GM21825 (cell line): Measurements from ENCODE around the gene TBC1D10A.

ENCODE experiments used
- ATAC-seq: cut with Tn5 transposase; IDR thresholded peaks from one replicate; pipeline ENCODE4 v1.9.1; 2021; ENCODE audit warnings: mild to moderate bottlenecking, moderate library complexity; ENCODE audit not compliant: unreplicated experiment

The TBC1D10A gene

DNA sequence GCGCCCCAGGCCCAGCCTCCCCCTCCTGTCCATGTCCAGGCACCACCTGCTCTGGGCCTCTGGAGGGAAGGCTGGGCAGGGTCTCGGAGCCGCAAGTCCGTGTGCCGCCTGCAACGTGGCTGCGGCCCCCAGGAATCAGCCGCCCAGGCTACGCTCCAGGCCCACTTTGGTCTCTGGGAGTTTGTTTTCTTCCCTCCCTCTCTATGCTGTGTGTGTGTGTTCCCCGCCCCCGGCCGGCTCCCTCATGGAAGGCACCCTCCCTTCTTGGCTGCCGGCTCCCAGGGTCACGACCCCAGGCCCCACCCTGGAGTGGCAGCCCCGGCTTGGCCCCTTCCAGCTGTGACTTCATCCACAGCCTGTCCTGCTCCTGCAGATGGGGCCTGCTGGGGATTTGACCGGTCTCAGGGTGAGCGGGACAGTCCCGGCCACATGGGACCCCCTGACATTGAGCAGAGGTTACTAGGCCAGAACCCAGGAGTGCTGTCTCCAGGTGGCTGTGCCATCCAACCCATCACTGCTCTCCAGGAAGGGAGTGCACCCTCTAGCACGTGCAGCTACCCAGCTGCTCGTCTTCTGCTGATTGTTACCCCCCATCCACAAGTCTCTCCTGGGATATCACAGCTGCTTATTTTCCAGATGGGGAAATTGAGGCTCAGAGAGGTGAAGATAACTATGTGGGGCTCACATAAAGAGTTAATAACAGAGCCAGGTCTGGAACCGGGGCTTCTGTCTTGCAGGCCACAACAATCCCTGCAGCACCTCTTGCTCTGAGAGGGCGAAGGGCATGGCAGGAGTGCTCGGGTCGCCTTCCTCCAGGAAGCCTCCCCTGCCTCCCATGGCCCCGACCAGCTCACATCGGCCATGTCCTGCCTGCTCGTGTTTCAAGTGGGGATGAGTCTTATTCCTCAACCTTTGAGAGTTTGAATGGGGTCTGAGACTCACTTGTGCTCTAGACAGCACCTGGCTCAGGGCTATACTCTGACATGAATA lies 77.4 kb downstream of the TBC1D10A start:
- ATAC-seq = no peak

DNA sequence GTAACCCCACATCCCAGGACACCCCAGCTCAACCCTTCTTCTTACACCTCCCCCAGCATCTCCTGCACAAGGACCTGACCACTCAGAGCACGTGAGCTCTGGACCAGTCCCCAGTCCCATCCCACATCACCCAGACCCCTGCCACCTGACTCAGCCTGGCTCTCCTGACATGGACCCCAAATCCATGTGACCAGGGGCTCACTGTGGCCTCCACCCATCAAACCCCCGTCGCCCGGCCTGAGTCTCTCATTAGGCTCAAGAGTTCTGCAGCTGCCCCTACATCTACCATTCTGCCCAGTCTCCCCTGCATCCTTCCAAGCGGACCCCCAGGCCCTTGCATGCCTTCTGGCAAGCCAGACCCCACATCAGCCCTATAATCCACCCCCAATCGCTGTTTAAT lies 78.3 kb downstream of the TBC1D10A start:
- ATAC-seq = no peak

DNA sequence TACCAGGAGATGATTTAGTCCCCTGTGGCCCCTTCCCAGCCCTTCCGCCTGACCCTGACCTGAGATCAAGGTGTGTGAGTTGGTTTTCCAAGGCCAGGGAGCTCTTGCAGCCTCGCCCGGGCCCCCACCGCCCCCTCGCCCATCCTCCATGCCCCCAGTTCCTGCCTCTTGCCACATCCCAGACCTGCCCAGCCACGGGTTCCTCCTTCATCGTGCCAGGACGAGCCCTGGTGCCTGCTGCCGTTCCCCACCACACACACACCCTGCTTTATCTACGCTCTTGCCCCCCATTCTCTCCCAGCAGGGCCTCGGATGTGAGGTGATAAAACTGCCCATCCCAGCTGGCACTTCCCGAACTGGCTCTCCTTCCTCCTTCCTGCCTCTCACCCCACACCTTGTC lies 78.8 kb downstream of the TBC1D10A start:
- no peak for ATAC-seq

DNA sequence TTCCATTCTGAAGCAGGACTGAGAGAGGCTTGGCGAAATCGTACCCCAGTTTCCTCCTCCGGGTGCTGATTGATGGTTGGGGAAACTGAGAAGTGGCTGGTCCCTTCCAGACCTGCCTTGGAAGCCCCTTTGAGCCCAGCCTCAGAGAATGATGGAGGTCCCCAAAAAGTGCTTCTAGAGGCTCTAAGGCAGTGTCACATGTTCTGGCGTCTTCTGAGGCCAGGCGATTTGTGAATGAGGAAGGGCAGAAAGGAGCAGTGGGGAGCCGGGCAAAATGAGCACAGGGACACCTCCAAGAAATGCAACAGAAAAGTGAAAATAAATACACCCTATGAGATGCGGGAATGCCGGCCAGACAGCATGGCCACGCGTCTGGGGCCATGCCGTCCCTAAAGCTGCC lies 79.2 kb downstream of the TBC1D10A start:
- ATAC-seq = no peak

DNA sequence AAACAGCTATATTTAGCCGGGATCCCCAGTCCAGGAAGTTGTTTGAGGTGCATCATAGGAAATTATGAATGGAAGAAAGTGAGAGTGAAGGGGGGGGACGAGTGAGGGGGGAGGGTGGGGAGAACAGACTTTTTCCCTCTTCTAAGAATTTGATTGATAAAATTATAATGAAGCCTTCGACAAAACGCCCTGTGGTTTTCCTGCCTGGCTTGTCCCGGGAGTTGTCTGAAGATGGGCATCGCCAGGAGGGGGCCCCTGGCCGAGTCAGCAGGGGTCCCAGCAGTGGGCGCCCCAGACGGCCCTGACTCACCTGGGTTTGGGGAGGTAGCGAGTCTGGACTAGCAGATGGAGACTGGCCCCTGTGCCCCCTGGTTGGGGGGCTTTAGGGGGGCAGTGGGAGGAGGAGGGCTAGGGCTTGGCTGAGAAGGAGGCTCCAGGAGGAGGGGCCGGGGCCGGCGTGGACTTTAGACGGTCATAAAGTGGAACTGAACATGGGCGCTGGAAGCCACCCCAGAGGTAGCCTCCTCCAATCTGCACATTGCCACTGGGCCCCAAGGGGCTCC lies 79.8 kb downstream of the TBC1D10A start:
- no peak for ATAC-seq

DNA sequence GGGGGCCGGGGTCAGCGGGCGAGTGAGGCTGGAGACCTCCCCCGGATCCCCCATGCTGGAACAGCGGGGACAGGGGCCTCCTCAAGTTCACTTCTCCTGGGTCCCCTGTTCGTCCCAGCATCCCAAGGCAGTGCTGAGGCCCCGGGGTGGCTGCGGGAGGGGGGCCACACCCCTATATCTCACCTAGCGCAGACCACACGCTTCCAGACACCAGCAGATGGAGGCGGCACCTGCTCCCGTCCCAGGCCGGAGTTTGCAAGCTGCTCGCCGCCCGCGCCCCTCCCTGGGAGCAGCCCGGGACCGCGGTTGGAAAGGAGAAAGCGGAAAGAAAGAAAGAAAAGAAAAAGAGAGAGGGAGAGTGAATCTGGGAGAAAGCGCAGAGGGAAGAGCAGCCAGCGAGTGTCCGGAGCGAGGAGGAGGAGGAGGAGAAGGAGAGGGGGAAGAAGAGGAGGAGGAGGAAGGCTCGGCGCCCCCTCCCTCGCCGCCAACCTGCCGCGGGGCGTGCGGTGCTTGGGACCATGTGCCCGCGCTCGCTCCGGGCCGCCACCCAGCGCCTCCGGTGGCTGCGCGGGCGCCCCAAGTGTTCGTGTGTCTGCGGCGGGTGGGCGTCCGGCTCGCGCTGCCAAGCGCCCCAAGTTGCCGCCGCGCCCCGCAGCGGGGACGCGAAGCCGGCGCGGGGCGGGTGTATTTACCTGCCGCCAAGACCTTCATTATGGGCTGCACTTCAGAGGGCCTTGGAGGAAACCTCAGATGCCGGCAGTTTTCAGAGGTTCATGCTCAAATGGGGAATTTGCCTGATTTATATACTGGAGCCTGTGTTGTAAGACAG lies 80.5 kb downstream of the TBC1D10A start, which contains the start of gene LIF:
Gene LIF, minus strand, starts transcription at position 775 of the 829 bp plus-strand sequence. Its CDS starts 64 bp downstream, at position 711.
- no peak for ATAC-seq

DNA sequence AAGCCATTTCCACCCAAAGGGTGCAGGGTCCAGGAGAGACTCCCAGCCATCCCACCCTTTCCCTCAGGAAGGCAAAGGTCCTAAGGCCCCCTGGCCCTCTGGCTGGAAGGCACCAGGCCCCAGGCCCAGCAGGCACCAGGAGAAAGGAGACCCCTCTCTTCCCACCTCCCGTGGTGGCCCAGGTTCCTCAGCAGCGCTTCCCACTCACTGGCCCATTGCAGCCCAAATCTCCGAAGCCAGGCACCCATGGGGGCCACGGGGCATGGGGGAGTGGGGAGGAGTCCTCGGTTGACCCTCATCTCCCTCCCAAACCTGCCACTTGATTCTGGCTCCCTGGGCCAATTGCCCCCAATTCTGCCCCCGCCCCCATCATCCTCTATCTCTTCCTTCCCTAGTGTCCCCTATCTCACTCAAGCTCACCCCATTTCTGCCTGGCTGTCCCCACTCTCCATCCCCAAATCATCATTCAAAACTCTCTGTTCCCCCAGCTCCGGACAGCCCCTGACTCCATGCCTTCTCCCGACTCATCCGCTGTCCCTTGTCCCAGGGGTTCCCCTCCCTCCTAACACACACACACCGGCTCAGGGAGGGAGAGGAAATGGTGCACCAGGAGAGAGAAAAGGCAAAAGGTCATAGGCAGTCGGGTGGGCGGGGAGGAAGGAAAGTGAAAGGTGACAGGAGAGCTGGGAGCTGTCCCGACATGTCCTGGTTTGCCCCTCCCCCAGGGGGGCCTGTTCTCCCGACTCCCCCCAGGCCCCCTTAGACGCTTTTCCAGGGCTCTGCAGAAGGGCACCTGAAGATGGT lies 81.4 kb downstream of the TBC1D10A start:
- no peak for ATAC-seq

DNA sequence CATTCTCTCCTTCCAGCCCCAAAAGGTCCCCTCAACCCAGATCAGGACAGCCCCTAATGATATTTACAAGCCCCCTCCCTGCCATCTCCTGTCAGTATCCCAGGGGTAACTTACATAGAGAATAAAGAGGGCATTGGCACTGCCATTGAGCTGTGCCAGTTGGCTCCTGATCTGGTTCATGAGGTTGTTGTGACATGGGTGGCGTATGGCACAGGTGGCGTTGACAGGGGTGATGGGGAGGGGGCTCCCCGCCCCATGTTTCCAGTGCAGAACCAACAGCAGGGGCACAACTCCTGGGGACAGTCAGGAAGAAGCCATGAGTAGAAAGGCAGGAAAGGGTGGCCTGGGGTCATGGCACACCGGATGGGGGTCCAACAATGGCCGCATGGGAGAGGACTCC lies 82.1 kb downstream of the TBC1D10A start:
- ATAC-seq = no peak

DNA sequence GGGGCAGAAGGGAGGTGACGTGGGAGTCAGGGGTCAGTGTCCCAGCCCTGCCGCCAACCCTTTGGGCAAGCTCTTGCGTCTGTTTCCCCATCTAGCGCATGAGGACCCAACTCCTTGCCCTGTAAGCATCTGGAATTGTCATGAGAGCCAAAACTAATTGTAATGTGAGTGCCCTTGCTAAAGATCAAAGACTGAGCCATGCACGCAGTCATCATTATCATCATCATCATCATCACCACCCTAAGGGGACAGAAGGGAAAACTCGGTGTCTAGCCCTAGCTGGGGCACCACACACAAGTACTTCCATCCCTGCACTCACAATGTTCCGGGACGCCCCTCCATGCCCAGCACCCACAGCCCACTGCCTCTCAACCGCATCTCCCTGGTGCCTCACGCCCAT lies 82.7 kb downstream of the TBC1D10A start:
- no peak for ATAC-seq

DNA sequence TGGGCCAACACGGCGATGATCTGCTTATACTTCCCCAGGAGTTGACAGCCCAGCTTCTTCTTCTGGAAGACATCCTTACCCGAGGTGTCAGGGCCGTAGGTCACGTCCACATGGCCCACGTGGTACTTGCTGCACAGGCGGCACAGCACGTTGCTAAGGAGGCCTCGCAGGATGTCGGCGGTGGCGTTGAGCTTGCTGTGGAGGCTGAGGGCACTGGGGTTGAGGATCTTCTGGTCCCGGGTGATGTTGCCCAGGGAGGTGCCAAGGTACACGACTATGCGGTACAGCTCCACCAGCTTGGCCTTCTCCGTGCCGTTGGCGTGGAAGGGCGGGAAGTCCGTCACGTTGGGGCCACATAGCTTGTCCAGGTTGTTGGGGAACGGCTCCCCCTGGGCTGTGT lies 83.1 kb downstream of the TBC1D10A start:
- no peak for ATAC-seq
